ENCODE measurements around the gene LRRC10B. TPM values are rescaled to one million over a fixed set of nuclear protein-coding genes. Genes with fewer than 3 reads are reported as not detected.
A peak's percentile ranks its signal among the peaks of the same experiment; 100 is the strongest.

Gene LRRC10B
- total and polyA plus RNA-seq, 5 donors from 2014 or later, result not detected

DNA sequence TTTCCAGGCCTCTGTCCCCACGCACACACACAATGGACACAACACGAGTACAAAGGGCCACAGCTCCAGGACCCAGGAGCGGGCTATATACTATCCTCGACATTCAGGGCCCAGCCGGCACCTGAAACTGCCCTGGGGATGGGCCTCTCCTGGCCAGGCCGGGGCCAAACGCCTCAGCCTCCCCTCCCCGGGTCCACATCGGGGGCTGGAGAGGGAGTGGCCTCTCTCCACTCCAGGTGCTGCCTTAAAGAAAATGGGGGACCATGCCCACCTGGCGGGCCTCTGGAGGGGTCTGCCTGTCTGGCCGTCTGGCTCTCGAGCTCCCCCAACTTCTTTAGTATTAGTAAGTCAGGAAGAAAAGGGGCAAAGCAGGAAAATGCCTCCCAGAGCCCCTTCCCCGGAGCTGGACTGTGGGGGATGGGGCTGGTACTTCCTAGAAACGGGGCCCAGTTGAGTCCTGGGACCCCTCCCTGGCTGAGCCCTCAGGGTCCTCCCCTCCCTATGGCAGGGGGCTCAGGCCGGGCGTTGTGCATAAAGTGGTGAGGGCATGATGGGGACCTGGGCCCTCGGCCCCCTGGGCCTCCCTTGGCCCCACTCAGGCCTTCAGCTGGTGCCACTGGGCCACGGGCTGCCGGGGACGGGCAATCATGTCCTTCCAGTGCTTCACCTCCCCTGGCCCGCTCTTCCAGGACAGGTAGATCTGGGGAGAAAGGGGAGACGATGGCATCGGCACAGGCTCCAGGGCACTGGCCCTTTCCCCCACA is 9.7 kb downstream of the LRRC10B start:
- H3K4me3 Mint-ChIP-seq, result peak overlapping the region in 1 of 4 donors; percentile 56
- no peaks in the 10 kb centered on the region for H3K36me3 Mint-ChIP-seq
- H3K4me1 ChIP-seq (ENCODE audit: control insufficient read depth, insufficient read depth, low read length, poor library complexity, severe bottlenecking), result peaks cover 7% of the 10 kb centered on the region
- H3K36me3 ChIP-seq (ENCODE audit: control insufficient read depth, insufficient read depth, low read length), result no peaks in the 10 kb centered on the region
- no peaks in the 10 kb centered on the region for H3K9me3 ChIP-seq (ENCODE audit: control insufficient read depth in 2 of 2, low read length in 2 of 2)
- H3K27ac ChIP-seq (ENCODE audit: insufficient read depth, low read length, poor library complexity, severe bottlenecking), result no peak overlapping the region
- peaks cover 0 to 10% (median 3%) of the 10 kb centered on the region in 4 donors for H3K4me1 Mint-ChIP-seq
- DNase-seq, result no peak
- no peak overlapping the region for H3K4me3 ChIP-seq (ENCODE audit: low read depth, low read length)
- no peak for ATAC-seq (ENCODE audit: low read depth in 2 of 2)
- no peaks in the 10 kb centered on the region for H3K27me3 ChIP-seq (ENCODE audit: control insufficient read depth, insufficient read depth, low read length)
- no peak overlapping the region for H3K27ac Mint-ChIP-seq
- peaks cover 23% of the 10 kb centered on the region for H3K27me3 Mint-ChIP-seq
- peaks cover 0 to 2% (median 0%) of the 10 kb centered on the region in 7 donors for H3K9me3 Mint-ChIP-seq

DNA sequence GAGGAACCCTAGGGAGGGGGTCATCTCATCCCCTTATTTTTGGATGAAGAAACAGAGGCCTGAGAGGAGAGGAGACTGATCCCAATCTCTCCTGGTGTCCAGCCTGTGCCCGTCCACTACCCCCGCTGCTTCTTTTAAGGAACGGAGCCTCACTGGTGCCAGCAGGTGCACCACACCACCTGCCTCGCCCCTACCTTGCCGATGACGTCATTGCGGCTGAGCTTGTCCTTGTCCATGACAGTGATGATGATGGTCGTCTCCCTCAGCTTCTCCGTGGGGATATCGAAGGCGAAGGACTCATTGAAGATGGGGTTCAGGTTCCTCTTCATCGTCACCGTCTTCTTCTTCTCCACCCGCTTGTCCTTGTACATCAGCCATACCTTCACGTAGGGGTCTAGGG is 14.3 kb downstream of the LRRC10B start:
- Histone ChIP-seq H3K27me3 (ENCODE audit: control insufficient read depth, insufficient read depth, low read length) (no peaks in the 10 kb centered on the region), H3K4me3 (ENCODE audit: low read depth, low read length) (no peak overlapping the region), H3K4me1 (ENCODE audit: control insufficient read depth, insufficient read depth, low read length, poor library complexity, severe bottlenecking) (no peaks in the 10 kb centered on the region), H3K27ac (ENCODE audit: insufficient read depth, low read length, poor library complexity, severe bottlenecking) (no peak overlapping the region), H3K9me3 (ENCODE audit: control insufficient read depth in 2 of 2, low read length in 2 of 2) (no peaks in the 10 kb centered on the region), H3K36me3 (ENCODE audit: control insufficient read depth, insufficient read depth, low read length) (no peaks in the 10 kb centered on the region)
- H3K4me1 Mint-ChIP-seq, result peaks cover 0 to under 1% (median 0%) of the 10 kb centered on the region in 4 donors
- H3K27me3 Mint-ChIP-seq, result peaks cover 17% of the 10 kb centered on the region
- DNase-seq (no peak), ATAC-seq (ENCODE audit: low read depth in 2 of 2) (no peak)
- H3K36me3 Mint-ChIP-seq, result no peaks in the 10 kb centered on the region
- H3K4me3 Mint-ChIP-seq, result no peak overlapping the region
- peaks cover 0 to 4% (median 0%) of the 10 kb centered on the region in 7 donors for H3K9me3 Mint-ChIP-seq
- no peak overlapping the region for H3K27ac Mint-ChIP-seq

DNA sequence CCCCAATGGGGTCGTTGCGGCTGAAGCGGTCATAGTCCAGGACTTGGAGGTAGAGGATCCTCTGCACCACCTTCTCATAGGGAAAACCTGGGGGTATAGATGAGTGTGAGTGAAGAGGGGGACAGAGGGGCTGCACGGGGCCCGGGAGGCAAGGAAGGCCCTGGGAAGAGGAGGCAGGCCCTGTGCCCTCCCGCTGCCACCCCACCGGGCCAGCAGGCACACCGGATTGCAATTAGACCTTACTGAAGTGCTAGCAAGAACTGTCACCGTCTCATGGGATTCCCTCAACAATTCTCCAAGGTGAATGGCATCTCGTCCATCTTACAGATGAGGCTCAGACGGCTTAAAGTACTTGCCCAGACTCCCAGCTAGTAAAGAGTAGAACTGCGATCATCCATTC is 15.9 kb downstream of the LRRC10B start:
- no peaks in the 10 kb centered on the region for H3K4me1 ChIP-seq (ENCODE audit: control insufficient read depth, insufficient read depth, low read length, poor library complexity, severe bottlenecking)
- H3K4me1 Mint-ChIP-seq, result no peaks in the 10 kb centered on the region
- H3K27ac Mint-ChIP-seq, result no peak overlapping the region
- H3K4me3 Mint-ChIP-seq, result no peak overlapping the region
- DNase-seq (no peak), ATAC-seq (ENCODE audit: low read depth in 2 of 2) (no peak)
- H3K27ac ChIP-seq (ENCODE audit: insufficient read depth, low read length, poor library complexity, severe bottlenecking), result no peak overlapping the region
- no peaks in the 10 kb centered on the region for H3K36me3 ChIP-seq (ENCODE audit: control insufficient read depth, insufficient read depth, low read length)
- H3K4me3 ChIP-seq (ENCODE audit: low read depth, low read length), result no peak overlapping the region
- no peaks in the 10 kb centered on the region for H3K9me3 ChIP-seq (ENCODE audit: control insufficient read depth in 2 of 2, low read length in 2 of 2)
- H3K36me3 Mint-ChIP-seq, result no peaks in the 10 kb centered on the region
- H3K27me3 Mint-ChIP-seq, result peaks cover 17% of the 10 kb centered on the region
- H3K27me3 ChIP-seq (ENCODE audit: control insufficient read depth, insufficient read depth, low read length), result no peaks in the 10 kb centered on the region
- H3K9me3 Mint-ChIP-seq, result peaks cover 0 to 4% (median 0%) of the 10 kb centered on the region in 7 donors

GRCh38 chr11:61524963-61525587 is 16.5 kb downstream of the LRRC10B start:
- Histone ChIP-seq H3K9me3 (ENCODE audit: control insufficient read depth in 2 of 2, low read length in 2 of 2) (no peaks in the 10 kb centered on the region), H3K4me3 (ENCODE audit: low read depth, low read length) (no peak overlapping the region), H3K4me1 (ENCODE audit: control insufficient read depth, insufficient read depth, low read length, poor library complexity, severe bottlenecking) (no peaks in the 10 kb centered on the region), H3K27ac (ENCODE audit: insufficient read depth, low read length, poor library complexity, severe bottlenecking) (no peak overlapping the region), H3K27me3 (ENCODE audit: control insufficient read depth, insufficient read depth, low read length) (no peaks in the 10 kb centered on the region), H3K36me3 (ENCODE audit: control insufficient read depth, insufficient read depth, low read length) (no peaks in the 10 kb centered on the region)
- Mint-ChIP-seq H3K9me3 (peaks cover 0 to 4% (median 0%) of the 10 kb centered on the region in 7 donors), H3K36me3 (no peaks in the 10 kb centered on the region), H3K27ac (no peak overlapping the region), H3K27me3 (peaks cover 17% of the 10 kb centered on the region), H3K4me3 (no peak overlapping the region), H3K4me1 (no peaks in the 10 kb centered on the region)
- ATAC-seq (ENCODE audit: low read depth in 2 of 2) (no peak), DNase-seq (no peak)

DNA sequence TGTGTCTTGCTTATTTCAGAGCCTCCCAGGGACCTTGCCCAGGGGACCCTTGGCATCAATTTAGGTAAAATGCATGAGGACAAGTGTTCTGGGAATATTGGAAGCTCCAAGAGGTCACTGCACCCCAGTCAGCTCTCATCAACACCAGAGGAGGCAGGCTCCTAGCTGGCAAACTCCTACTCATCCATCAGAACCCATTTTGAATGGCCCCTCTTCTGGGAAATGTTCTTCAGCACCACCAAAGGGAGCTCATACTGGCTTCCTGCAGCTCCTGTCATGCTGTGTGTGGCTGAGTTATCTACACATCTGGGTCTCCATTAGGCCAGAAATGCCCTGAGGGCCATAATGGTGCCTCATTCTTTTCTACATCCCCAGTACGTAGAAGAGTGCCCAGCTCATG is 17.7 kb downstream of the LRRC10B start:
- Mint-ChIP-seq H3K36me3 (no peaks in the 10 kb centered on the region), H3K27ac (no peak overlapping the region), H3K9me3 (peaks cover 0 to 6% (median 0%) of the 10 kb centered on the region in 7 donors), H3K4me1 (no peaks in the 10 kb centered on the region), H3K27me3 (peaks cover 17% of the 10 kb centered on the region), H3K4me3 (no peak overlapping the region)
- no peaks in the 10 kb centered on the region for H3K9me3 ChIP-seq (ENCODE audit: control insufficient read depth in 2 of 2, low read length in 2 of 2)
- H3K27me3 ChIP-seq (ENCODE audit: control insufficient read depth, insufficient read depth, low read length), result no peaks in the 10 kb centered on the region
- no peaks in the 10 kb centered on the region for H3K4me1 ChIP-seq (ENCODE audit: control insufficient read depth, insufficient read depth, low read length, poor library complexity, severe bottlenecking)
- ATAC-seq (ENCODE audit: low read depth in 2 of 2), result no peak
- no peak overlapping the region for H3K27ac ChIP-seq (ENCODE audit: insufficient read depth, low read length, poor library complexity, severe bottlenecking)
- H3K36me3 ChIP-seq (ENCODE audit: control insufficient read depth, insufficient read depth, low read length), result no peaks in the 10 kb centered on the region
- H3K4me3 ChIP-seq (ENCODE audit: low read depth, low read length), result no peak overlapping the region
- no peak for DNase-seq

DNA sequence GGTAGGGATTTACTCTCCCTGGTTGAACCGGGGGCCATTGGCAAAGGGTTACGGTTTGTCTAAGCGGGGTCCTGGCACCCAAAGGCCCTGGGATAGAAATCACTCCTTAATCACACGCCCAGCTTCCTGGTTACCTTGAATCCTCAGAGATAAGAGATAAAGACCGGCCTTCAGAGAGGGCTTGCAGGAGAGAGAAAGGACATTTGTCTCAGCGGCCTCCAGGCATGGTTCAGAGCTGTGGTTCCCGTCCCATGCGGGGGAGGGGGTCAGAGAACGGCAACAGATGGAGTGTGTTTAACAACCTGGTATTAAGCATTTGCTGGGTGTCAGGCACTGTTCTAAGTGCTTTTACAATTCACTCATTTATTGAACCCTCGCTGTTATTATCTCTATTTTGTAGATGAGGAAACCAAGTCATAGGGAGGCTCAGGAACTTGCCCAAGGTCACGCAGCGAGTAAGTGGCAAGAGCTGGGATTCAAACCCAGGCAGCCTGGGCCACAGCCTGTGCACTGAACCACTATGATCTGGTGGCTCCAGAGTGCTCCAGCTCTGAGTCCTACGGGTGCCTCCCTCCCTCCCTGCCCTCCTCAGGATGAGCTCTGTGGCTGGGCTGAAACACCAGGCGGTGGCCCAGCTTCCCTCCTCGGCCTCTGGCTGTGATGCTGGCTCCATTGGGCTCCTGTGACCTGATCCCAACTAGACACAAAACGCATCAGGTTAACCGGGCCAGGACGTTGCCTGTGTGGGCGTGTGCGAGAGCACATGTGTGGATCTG is 18.6 kb downstream of the LRRC10B start:
- no peak for DNase-seq
- Mint-ChIP-seq H3K27ac (no peak overlapping the region), H3K36me3 (no peaks in the 10 kb centered on the region), H3K4me1 (no peaks in the 10 kb centered on the region), H3K9me3 (peaks cover 0 to 6% (median 0%) of the 10 kb centered on the region in 7 donors), H3K4me3 (no peak overlapping the region), H3K27me3 (peaks cover 17% of the 10 kb centered on the region)
- H3K36me3 ChIP-seq (ENCODE audit: control insufficient read depth, insufficient read depth, low read length), result no peaks in the 10 kb centered on the region
- H3K27ac ChIP-seq (ENCODE audit: insufficient read depth, low read length, poor library complexity, severe bottlenecking), result no peak overlapping the region
- no peak overlapping the region for H3K4me3 ChIP-seq (ENCODE audit: low read depth, low read length)
- no peaks in the 10 kb centered on the region for H3K27me3 ChIP-seq (ENCODE audit: control insufficient read depth, insufficient read depth, low read length)
- no peaks in the 10 kb centered on the region for H3K9me3 ChIP-seq (ENCODE audit: control insufficient read depth in 2 of 2, low read length in 2 of 2)
- no peak for ATAC-seq (ENCODE audit: low read depth in 2 of 2)
- H3K4me1 ChIP-seq (ENCODE audit: control insufficient read depth, insufficient read depth, low read length, poor library complexity, severe bottlenecking), result no peaks in the 10 kb centered on the region

GRCh38 chr11:61528114-61528513 is 19.6 kb downstream of the LRRC10B start:
- no peaks in the 10 kb centered on the region for H3K36me3 Mint-ChIP-seq
- peaks cover 17% of the 10 kb centered on the region for H3K27me3 Mint-ChIP-seq
- H3K4me1 ChIP-seq (ENCODE audit: control insufficient read depth, insufficient read depth, low read length, poor library complexity, severe bottlenecking), result no peaks in the 10 kb centered on the region
- no peak overlapping the region for H3K27ac ChIP-seq (ENCODE audit: insufficient read depth, low read length, poor library complexity, severe bottlenecking)
- peaks cover 0 to 6% (median 0%) of the 10 kb centered on the region in 7 donors for H3K9me3 Mint-ChIP-seq
- no peaks in the 10 kb centered on the region for H3K9me3 ChIP-seq (ENCODE audit: control insufficient read depth in 2 of 2, low read length in 2 of 2)
- no peaks in the 10 kb centered on the region for H3K36me3 ChIP-seq (ENCODE audit: control insufficient read depth, insufficient read depth, low read length)
- no peak overlapping the region for H3K27ac Mint-ChIP-seq
- DNase-seq, result no peak
- H3K4me3 Mint-ChIP-seq, result no peak overlapping the region
- H3K4me1 Mint-ChIP-seq, result no peaks in the 10 kb centered on the region
- H3K4me3 ChIP-seq (ENCODE audit: low read depth, low read length), result no peak overlapping the region
- no peaks in the 10 kb centered on the region for H3K27me3 ChIP-seq (ENCODE audit: control insufficient read depth, insufficient read depth, low read length)
- no peak for ATAC-seq (ENCODE audit: low read depth in 2 of 2)
